ENCODE measurements around the gene MICU1.
"Not testable (repeated sequence)": the region's sequence is repeated elsewhere in the genome, so short reads cannot be mapped to it uniquely, and the experiment has no call there.

The MICU1 gene

DNA sequence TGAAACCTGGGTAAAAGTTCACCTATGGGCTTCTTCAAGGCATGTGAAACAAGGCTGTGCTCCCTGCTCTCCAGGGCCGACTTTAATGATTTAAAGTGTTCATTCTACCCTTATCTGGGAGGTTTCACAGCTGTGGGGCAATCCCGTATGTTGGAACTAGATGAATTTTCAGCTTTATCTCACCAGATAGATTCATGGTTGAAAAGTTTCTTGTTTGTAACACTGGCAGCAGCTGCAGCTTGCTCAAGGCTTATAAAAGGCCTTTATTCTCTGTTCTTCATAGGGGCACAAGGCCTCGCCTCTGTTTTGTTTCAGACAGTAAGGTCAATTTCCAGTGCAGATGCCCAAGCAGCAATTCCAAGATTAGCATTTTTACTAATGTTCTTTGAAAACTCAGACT is 200.7 kb downstream of the MICU1 start:
- no peak for DNase-seq

- DNase-seq = no peak
Measured at GRCh38 chr10:72424561-72424960, 201.3 kb downstream of the MICU1 start.

- DNase-seq = no peak
Measured at GRCh38 chr10:72423426-72423825, 202.5 kb downstream of the MICU1 start.

DNA sequence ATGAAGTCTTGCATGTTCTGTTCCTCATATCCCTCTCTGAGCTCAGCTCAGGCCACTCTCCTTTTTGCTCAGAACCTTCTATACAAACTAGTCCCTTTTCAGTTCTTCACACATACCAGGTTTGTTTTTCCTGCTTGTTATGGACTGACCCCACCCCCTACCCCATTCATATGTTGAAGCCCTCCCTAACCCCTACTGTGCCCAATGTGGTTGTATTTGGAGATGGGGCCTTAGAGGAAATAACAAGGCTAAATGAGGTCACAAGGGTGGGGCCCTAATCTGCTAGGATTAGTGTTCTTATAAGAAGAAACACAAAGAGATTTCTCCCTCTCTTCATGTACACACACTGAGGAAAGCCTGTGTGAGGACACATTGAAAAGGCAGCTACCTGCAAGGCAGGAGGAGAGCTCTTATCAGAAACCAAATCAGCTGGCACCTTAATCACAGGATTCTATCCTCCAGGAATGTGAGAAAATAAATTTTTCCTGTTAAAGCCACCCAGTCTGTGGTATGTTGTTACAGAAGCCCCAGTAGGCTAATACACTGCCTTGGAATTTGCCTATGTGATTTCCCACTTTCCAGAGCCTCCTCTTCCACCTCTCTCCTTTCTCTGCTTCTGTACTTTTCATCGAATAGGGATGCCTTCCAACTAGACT is 203.9 kb downstream of the MICU1 start:
- DNase-seq = no peak

GRCh38 chr10:72419241-72419640 is 206.6 kb downstream of the MICU1 start:
- no peak for DNase-seq

DNA sequence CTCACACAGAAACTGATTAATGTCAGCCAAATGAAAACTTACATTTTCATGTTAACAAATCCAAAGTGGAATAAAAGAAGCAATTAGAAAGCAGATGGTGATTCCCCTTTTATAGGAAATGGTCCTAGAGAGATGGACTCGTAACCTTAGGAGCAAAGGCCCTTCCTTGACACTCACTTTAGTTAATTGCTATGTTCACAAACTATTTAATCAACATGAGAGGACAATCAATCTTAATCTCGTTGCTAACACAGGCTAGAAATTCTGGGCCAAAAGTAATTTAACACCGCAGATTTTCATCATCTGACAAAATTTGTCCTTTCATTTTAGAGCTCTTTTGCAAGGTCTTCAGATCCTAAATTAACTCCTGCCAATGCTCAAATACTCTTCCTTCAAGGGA is 207.2 kb downstream of the MICU1 start:
- no peak for DNase-seq

- DNase-seq = no peak
Measured at GRCh38 chr10:72417971-72418370, 207.9 kb downstream of the MICU1 start.

GRCh38 chr10:72416661-72417060 is 209.2 kb downstream of the MICU1 start:
- DNase-seq = no peak

- DNase-seq = no peak
Measured at GRCh38 chr10:72414642-72415041, 211.2 kb downstream of the MICU1 start.

DNA sequence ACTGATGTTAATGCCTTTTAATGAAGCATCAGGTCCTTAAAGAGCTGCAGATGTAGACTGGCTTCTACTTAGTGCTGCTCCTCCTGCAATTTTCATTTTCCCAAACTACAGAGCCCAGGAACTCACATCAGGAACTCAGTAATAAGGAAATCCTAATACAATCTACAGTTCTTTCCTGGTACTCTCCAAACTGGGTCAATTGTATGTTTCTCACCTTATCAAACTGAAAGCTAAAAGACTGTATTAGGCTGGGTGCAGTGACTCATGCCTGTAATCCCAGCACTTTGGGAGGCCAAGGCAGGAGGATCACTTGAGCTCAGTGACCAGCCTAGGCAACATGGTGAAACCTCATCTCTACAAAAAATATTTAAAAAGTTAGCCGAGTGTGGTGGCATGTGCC is 216.7 kb downstream of the MICU1 start:
- DNase-seq = no peak

DNA sequence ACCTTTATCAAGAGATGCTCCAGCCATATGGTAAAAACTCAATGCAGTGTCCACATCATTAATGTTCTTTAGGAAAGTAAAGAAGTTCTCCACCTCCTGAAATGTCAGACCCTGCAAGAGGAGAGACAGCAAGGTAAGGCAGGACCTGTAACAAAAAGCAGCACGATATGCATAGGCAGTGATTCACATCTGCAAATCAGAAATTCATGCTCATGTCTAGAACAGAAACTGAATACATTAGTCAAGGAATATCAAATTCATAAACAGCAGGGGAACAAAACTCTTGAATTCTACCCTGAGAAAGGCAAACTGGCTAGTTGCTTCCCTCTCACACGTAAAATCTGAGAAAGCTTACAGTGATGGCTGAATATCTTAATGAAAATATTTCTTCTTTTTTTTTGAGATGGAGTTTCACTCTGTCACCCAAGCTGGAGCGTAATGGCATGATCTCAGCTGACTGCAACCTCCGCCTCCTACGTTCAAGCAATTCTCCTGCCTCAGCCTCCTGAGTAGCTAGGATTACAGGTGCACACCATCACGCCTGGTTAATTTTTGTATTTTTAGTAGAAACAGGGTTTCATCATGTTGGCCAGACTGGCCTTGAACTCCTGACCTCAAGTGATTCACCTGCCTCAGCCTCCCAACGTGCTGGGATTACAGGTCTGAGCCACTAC is 217.8 kb downstream of the MICU1 start:
- DNase-seq = no peak

GRCh38 chr10:72407471-72407870 is 218.4 kb downstream of the MICU1 start:
- no peak for DNase-seq

- not testable (repeated sequence) for DNase-seq
Measured at GRCh38 chr10:72395581-72395980, 230.3 kb downstream of the MICU1 start.

DNA sequence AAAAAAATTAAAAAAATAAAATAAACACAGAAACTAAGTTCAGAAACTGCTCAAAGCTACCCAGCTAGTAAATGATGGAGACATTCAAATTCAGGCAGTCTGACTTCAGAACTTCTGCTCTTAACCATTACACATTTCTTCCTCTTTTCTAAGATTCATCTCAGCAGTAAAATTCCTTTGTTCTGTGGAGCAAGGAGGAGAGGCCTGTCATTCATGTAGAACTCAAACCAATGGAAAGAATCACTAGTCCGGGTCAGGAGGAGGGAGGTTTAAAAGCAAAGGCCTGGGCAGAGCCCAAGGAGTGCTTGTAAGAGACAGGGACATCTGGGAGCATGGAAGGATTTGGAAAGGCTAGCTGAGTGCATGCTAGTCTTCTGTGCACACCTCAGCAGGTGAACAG is 233.3 kb downstream of the MICU1 start:
- no peak for DNase-seq

DNA sequence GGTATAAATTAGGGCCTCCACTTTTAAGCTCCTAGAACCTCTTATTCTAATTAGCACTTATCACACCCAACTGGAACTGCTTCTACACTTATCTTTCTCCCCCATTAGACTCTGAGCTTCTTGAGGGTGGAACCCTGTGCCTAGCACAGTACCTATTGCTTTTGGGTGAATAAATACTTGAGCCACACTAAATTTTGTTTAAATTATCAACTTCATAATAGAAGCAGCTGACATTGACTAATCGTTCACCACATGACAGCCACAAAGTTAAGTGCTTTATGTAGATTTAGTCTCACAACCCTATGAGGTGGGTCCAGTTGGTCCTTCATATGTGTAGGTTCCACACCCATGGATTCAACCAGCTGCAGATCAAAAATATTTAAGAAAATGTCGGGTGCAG is 235.1 kb downstream of the MICU1 start:
- DNase-seq = no peak

GRCh38 chr10:72389716-72390115 is 236.2 kb downstream of the MICU1 start:
- DNase-seq = no peak

DNA sequence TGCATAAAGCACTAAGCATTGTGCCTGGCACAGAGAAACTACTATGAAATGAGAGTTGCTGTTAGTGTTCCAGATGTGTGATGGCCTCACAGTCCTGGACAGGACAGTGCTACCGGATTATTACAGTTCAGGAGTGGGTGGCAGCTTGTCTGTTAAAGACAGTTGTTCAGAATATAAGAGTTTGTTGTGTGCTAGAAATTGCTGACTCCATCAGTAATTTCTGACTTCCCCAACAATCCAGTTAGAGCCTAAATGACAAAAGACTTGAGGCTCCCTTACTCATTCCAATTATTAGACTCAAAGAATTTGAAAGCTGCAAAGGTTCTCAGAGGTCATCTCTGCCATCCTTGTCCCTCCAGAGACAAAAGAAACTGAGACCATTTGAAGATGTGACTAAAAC is 236.9 kb downstream of the MICU1 start:
- no peak for DNase-seq

DNA sequence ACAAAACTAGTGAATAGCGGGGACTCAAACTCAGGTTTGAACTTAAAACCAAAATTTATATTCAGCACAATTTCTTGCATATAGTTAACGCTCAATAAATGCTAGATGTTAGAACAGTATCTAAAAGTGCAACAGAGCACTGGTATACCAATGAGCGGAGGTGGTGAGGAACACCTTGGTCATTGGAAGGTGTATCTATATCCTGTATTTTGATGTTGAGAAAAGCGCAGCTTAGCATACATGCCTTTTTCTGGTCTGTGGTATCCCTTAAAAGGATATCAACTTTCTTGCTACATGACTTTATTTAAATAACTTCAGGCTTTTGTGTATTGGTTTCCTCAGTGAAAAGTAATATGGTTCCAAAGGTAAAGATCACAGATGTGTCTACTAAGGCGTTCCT is 237.8 kb downstream of the MICU1 start:
- DNase-seq = no peak

DNA sequence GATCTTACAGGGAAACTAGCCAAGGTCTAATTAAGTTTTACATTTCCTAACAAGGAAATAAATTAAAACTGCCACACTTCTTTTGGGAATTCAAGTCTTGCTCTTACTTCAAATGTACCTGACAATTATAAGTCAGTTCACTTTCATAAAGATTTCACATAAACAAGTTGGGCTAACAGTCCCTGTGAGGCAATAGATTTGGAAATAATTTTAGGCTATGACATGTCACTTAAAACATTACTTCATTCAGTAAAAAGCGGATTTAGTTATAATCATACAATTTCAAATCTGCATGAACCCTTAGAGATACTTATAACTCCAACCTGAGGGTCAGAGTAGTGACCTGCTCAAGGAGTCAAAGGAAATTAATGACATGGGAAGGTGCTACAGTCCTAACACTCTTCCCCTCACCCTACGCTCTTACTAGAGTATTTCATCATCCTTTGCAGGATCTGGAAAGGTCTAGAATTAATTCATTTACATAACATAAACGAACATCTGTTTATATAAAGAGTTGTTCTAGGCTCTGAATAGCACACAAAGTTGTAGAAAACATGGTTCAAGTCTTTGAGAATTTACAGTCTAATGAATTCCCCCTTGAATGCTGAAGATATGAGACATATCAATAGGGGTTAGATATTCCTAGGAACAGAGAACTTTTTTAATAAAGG is 238.8 kb downstream of the MICU1 start:
- no peak for DNase-seq

DNA sequence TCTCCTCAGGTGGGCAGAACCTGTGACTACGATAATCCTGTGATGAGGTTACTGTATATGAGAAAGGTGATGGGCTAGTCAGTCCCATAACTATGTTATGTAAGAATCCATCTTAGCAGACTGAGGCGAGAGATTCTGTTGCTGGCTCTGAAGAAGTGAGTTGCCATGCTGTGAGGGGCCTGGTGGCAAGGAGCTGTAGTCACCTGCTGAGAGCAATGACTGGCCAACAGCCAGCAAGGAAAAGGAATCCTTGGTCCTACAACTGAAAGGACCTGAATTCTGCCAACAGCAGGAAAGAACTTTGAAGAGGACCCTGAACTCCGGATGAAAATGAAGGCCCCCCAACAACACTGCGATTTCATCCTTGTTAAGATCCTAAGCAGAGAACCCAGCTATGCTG is 240.2 kb downstream of the MICU1 start:
- DNase-seq = no peak

GRCh38 chr10:72384982-72385381 is 240.9 kb downstream of the MICU1 start:
- DNase-seq = not testable (repeated sequence)

DNA sequence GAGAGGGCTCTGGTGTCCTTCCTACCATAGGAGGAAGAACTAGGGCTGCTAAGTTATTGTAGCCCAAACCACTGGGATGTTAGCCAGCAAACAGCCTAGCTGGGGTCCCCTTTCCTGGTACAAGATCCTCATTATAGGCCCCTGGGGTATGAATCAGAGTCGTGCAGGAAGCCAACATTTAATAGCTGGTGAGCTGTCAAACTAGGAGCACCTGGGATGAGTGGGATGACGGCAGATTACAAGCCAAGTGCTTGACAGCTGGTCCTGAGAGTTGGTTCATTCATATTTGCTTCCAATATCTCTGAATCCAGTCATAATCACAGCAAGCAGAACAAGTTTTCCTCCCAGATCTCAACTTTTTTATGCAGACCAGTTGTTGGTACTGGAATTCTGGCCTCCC is 246.1 kb downstream of the MICU1 start:
- DNase-seq = no peak

- no peak for DNase-seq
Measured at GRCh38 chr10:72379062-72379461, 246.8 kb downstream of the MICU1 start.

GRCh38 chr10:72375585-72375984 is 250.3 kb downstream of the MICU1 start:
- no peak for DNase-seq

Data from femur (tissue), 1 donor.